HL-60 (cell line): ENCODE results near the gene EDIL3.
"Not testable (repeated sequence)": the region's sequence is repeated elsewhere in the genome, so short reads cannot be mapped to it uniquely, and the experiment has no call there.

Experiments used
- DNase-seq, 2 experiments: peaks; one replicate each; pipeline ENCODE4 v3.0.0-alpha.2; 2010 to 2020; ENCODE audit warnings: low read depth in 1 of 2, low spot score in 1 of 2
- H3K27ac ChIP-seq: fragments of 250-450 bp; sonication (Bioruptor Pico); replicated peaks from 2 replicates; pipeline ENCODE4 v1.5.1; 2020; ENCODE audit warnings: mild to moderate bottlenecking, moderate library complexity
- H3K27me3 ChIP-seq: fragments of 250-450 bp; sonication (Bioruptor Pico); 2 replicates; pipeline ENCODE4 v1.5.1; 2021; ENCODE audit warnings: mild to moderate bottlenecking, moderate library complexity; ENCODE audit not compliant: insufficient read depth, poor library complexity, severe bottlenecking
- H3K4me3 ChIP-seq: replicated peaks from 2 replicates; pipeline ENCODE4 v1.5.1; 2011; ENCODE audit warnings: mild to moderate bottlenecking, control low read depth, low read length; ENCODE audit not compliant: insufficient read depth
- CTCF ChIP-seq: IDR thresholded peaks from one replicate; pipeline ENCODE4 v1.5.1; 2011; ENCODE audit warnings: low read length, control low read depth, inconsistent platforms; ENCODE audit not compliant: insufficient read depth
- GABPA ChIP-seq: IDR thresholded peaks from 2 replicates; pipeline ENCODE4 v1.6.1; 2012; ENCODE audit warnings: low read depth
- POLR2AphosphoS5 ChIP-seq: IDR thresholded peaks from 2 replicates; pipeline ENCODE4 v1.6.1; 2012; ENCODE audit warnings: low read depth
- REST ChIP-seq: IDR thresholded peaks from 2 replicates; pipeline ENCODE4 v1.6.1; 2012; ENCODE audit warnings: low read depth; ENCODE audit not compliant: insufficient replicate concordance
- SPI1 ChIP-seq: IDR thresholded peaks from 2 replicates; pipeline ENCODE4 v1.6.1; 2012; ENCODE audit warnings: low read depth, mild to moderate bottlenecking, borderline replicate concordance

Gene EDIL3

GRCh38 chr5:84162695-84163094 lies 222.0 kb downstream of the EDIL3 start:
- TF ChIP-seq POLR2AphosphoS5 (no peak), REST (no peak), SPI1 (no peak), GABPA (no peak), CTCF (no peak)
- H3K27ac ChIP-seq, result no peak overlapping the region
- no peak overlapping the region for H3K4me3 ChIP-seq
- no peak for DNase-seq
- H3K27me3 ChIP-seq, result no peaks in the 10 kb centered on the region

- not testable (repeated sequence) for H3K27me3 ChIP-seq, H3K27ac ChIP-seq, H3K4me3 ChIP-seq, DNase-seq
Measured at GRCh38 chr5:84160650-84161049, 224.0 kb downstream of the EDIL3 start.

GRCh38 chr5:84149094-84149493 lies 235.6 kb downstream of the EDIL3 start:
- Histone ChIP-seq H3K4me3 (no peak overlapping the region), H3K27ac (no peak overlapping the region), H3K27me3 (no peaks in the 10 kb centered on the region)
- DNase-seq, result no peak
- TF ChIP-seq REST (no peak), CTCF (no peak), SPI1 (no peak), GABPA (no peak), POLR2AphosphoS5 (no peak)

- DNase-seq, result no peak
- no peaks in the 10 kb centered on the region for H3K27me3 ChIP-seq
- TF ChIP-seq GABPA, result no peak
- TF ChIP-seq SPI1, result no peak
- TF ChIP-seq POLR2AphosphoS5, result no peak
- TF ChIP-seq REST, result no peak
- no peak for TF ChIP-seq CTCF
- H3K27ac ChIP-seq, result no peak overlapping the region
- no peak overlapping the region for H3K4me3 ChIP-seq
Measured at GRCh38 chr5:84148651-84149050, 236.0 kb downstream of the EDIL3 start.
